D721Med (cell line): ENCODE results near the gene WIPF2.

Source experiments
- DNase-seq: peaks from one replicate; pipeline ENCODE4 v3.0.0; 2011; ENCODE audit warnings: low spot score; ENCODE audit not compliant: insufficient read length
- FAIRE-seq: peaks from 2 replicates; lab custom pipeline; 2011; peaks lifted over from hg19 to GRCh38; lab: Jason Lieb, UNC
- TF ChIP-seq, protein P1 (sequence below): IDR thresholded peaks from 2 replicates; pipeline ENCODE4 v1.5.1; 2012; ENCODE audit warnings: mild to moderate bottlenecking, control low read depth; ENCODE audit not compliant: insufficient read depth; ENCODE audit errors: missing control alignments

Gene WIPF2

DNA sequence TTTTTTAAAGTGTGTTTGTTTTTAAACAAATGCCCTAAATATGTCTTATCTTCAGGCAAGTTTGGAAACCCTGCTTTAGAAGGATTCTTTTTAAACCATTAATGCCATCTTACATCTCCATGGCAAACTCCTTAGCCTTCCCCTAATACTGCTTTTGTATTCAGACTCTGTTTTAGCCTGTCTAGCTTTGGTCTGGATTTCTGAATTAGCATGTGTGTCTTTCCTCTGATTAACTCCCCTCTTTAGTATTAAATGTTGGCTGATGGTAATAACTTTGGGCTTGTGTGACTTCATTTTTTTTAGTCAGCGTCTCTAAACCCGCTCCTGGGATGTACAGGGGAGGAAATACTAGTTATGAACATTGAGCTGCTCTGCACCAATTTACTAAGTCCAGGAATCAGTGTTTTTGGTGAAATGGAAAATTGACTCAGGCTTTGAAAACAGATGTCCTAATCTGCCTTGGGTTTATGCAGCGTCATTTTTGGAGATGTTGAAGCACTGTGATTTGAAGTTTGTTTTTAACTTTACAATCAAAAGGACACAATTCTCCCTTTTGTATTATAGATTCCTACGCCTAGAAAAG, 22.2 kb downstream of the WIPF2 start:
- FAIRE-seq (peak; percentile 6), DNase-seq (no peak)
- TF ChIP-seq, protein P1, sequence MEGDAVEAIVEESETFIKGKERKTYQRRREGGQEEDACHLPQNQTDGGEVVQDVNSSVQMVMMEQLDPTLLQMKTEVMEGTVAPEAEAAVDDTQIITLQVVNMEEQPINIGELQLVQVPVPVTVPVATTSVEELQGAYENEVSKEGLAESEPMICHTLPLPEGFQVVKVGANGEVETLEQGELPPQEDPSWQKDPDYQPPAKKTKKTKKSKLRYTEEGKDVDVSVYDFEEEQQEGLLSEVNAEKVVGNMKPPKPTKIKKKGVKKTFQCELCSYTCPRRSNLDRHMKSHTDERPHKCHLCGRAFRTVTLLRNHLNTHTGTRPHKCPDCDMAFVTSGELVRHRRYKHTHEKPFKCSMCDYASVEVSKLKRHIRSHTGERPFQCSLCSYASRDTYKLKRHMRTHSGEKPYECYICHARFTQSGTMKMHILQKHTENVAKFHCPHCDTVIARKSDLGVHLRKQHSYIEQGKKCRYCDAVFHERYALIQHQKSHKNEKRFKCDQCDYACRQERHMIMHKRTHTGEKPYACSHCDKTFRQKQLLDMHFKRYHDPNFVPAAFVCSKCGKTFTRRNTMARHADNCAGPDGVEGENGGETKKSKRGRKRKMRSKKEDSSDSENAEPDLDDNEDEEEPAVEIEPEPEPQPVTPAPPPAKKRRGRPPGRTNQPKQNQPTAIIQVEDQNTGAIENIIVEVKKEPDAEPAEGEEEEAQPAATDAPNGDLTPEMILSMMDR, result no peak

DNA sequence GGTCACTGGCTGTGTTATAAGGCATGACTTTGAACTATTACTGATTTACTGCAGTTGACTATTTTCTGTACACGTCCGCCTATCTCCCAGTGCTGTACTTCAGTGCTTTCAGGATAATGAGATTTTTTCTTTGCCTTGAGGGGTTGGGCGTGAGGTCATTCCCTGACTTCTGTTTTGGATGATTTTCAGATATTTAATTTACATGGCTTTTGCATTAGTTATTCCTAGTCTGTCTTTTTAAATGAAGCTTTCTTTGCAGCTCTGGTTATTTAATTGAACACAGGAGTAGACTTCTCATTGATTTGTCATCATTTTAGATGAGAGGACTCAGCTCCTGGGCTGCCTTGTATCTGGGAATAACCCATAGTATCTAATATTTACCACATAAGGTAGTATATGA, 23.7 kb downstream of the WIPF2 start:
- no peak for DNase-seq
- TF ChIP-seq, protein P1, result no peak
- no peak for FAIRE-seq

DNA sequence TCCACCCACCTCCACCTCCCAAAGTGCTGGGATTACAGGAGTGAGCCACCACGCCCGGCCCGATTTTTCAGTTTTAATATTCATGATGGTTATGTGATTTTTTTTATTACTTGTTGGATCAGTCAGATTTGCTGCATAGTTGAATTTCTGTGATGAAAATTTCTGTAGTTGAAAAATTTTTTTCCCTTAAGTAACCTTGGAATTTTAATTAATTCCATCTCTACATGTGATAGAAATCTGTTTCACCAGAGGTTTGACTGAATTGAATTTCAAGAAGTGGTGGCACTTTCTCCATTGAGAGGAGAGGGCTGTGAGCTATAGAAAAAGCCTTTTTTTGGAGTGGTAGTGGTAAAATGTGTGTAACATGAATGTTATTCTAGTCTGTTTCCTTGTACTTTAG, 24.7 kb downstream of the WIPF2 start:
- no peak for DNase-seq
- FAIRE-seq, result no peak
- TF ChIP-seq, protein P1, result no peak

GRCh38 chr17:40244255-40244654, 25.2 kb downstream of the WIPF2 start:
- TF ChIP-seq, protein P1, result no peak
- DNase-seq (peak; percentile 47), FAIRE-seq (no peak)

DNA sequence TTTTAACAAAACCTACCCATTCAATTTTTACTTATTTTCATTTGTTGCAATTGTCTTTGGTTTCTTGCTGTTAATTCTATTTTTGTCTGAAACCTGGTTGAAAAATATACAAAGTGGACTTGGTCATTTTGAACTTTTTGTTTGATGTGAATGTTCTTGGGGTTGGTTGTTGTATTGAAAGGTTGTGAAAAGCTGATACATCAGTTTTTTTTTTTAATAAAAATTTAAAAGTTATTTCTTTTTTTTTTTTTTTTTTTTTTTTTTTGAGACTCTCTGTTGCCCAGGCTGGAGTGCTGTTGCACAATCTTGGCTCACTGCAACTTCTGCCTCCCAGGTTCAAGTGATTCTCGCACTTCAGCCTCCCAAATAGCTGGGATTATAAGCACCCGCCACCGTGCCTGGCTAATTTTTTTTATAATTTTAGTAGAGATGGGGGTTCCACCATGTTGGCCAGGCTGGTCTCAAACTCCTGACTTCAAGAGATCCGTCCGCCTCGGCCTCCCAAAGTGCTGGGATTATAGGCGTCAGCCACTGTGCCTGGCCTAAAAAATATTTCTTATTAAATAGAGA, 28.9 kb downstream of the WIPF2 start:
- TF ChIP-seq, protein P1, result no peak
- FAIRE-seq (no peak), DNase-seq (no peak)

DNA sequence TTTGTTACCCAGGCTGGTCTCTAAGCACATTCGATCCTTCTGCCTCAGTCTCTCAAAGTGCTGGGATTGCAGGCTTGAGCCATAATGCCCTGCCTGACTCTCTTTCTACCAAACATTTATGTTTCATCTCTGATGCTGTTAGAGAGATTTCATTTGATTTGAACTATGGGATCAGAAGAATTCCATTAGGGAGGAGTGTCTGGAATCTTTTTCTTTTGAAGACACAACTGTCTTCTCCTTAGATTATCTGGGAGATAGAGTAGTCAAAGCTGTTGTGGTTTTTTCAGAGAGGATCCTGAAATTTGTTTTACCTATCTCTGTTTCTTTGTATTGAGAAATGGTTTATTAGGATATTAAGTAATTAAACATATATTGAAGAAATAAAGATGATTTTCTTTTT, 29.4 kb downstream of the WIPF2 start:
- FAIRE-seq, result no peak
- TF ChIP-seq, protein P1, result no peak
- no peak for DNase-seq

DNA sequence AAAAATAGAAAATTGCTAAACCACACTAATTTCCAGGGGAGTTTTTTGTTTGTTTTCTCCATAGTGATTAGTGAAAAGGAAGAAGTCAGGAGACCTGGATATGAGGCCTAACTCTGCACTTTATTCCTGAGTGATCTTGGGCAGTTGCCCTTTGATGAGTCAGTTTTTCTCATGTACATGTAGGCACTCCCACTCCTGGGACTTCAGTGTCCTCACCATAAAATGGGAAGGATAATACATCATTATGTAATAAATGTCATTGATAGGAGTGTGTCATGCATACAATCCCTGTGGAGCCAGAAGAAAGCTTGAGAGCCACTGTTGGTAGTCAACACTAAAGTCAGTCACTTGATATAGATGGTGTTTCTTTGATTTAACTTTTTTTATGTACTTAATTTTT, 32.5 kb downstream of the WIPF2 start:
- no peak for DNase-seq
- no peak for FAIRE-seq
- TF ChIP-seq, protein P1, result no peak
